NCI-H1436 (cell line): ENCODE data around the gene CDC14A.

Source experiments
- DNase-seq: peaks from one replicate; lab custom pipeline; 2025; lab: John Stamatoyannopoulos, UW

The CDC14A gene

GRCh38 chr1:100449477-100449876 lies 97.2 kb downstream of the CDC14A start:
- no peak for DNase-seq

- DNase-seq: no peak
Measured at GRCh38 chr1:100452641-100453040, 100.3 kb downstream of the CDC14A start.

GRCh38 chr1:100455478-100456072 lies 103.3 kb downstream of the CDC14A start:
- DNase-seq: no peak

- no peak for DNase-seq
Measured at GRCh38 chr1:100456880-100457279, 104.6 kb downstream of the CDC14A start.

GRCh38 chr1:100457683-100458082 lies 105.4 kb downstream of the CDC14A start:
- no peak for DNase-seq

GRCh38 chr1:100458661-100459357 lies 106.5 kb downstream of the CDC14A start:
- no peak for DNase-seq

- DNase-seq: peak; percentile 65
Measured at GRCh38 chr1:100459358-100460114, 107.2 kb downstream of the CDC14A start.

- DNase-seq: no peak
Measured at GRCh38 chr1:100461222-100461621, 108.9 kb downstream of the CDC14A start.

GRCh38 chr1:100462326-100463025 lies 110.2 kb downstream of the CDC14A start:
- DNase-seq: no peak

- peak; percentile 49 for DNase-seq
Measured at GRCh38 chr1:100463791-100464424, 111.6 kb downstream of the CDC14A start.

- no peak for DNase-seq
Measured at GRCh38 chr1:100469578-100469977, 117.3 kb downstream of the CDC14A start.

- no peak for DNase-seq
Measured at GRCh38 chr1:100474834-100475233, 122.5 kb downstream of the CDC14A start.

GRCh38 chr1:100476735-100477290 lies 124.5 kb downstream of the CDC14A start:
- no peak for DNase-seq

- DNase-seq: no peak
Measured at GRCh38 chr1:100478816-100479215, 126.5 kb downstream of the CDC14A start.

GRCh38 chr1:100479620-100480338 lies 127.5 kb downstream of the CDC14A start:
- no peak for DNase-seq

- DNase-seq: no peak
Measured at GRCh38 chr1:100481303-100481702, 129.0 kb downstream of the CDC14A start.

GRCh38 chr1:100482167-100482566 lies 129.9 kb downstream of the CDC14A start:
- DNase-seq: no peak

- no peak for DNase-seq
Measured at GRCh38 chr1:100482748-100483147, 130.4 kb downstream of the CDC14A start.

GRCh38 chr1:100483230-100483629 lies 130.9 kb downstream of the CDC14A start:
- no peak for DNase-seq

GRCh38 chr1:100485855-100486258 lies 133.6 kb downstream of the CDC14A start:
- DNase-seq: no peak
